ENCODE measurements around the gene SGTB.

- TF ChIP-seq CTCF (IDR thresholded peaks at IDR 0.05; ENCODE audit: low read depth, low read length) (no peak), EZH2phosphoT487 (IDR thresholded peaks at IDR 0.05; ENCODE audit: low read depth) (no peak)
These were observed 5.7 kb upstream of the SGTB start for GRCh38 chr5:65727491-65728156.
